HL-60 (cell line): ENCODE measurements around the gene FGF14.

ENCODE experiments used
- DNase-seq, 2 experiments: peaks; one replicate each; pipeline ENCODE4 v3.0.0-alpha.2; 2010 to 2020; ENCODE audit warnings: low read depth in 1 of 2, low spot score in 1 of 2
- H3K27ac ChIP-seq: fragments of 250-450 bp; sonication (Bioruptor Pico); replicated peaks from 2 replicates; pipeline ENCODE4 v1.5.1; 2020; ENCODE audit warnings: mild to moderate bottlenecking, moderate library complexity
- H3K27me3 ChIP-seq: fragments of 250-450 bp; sonication (Bioruptor Pico); 2 replicates; pipeline ENCODE4 v1.5.1; 2021; ENCODE audit warnings: mild to moderate bottlenecking, moderate library complexity; ENCODE audit not compliant: insufficient read depth, poor library complexity, severe bottlenecking
- H3K4me3 ChIP-seq: replicated peaks from 2 replicates; pipeline ENCODE4 v1.5.1; 2011; ENCODE audit warnings: mild to moderate bottlenecking, control low read depth, low read length; ENCODE audit not compliant: insufficient read depth
- GABPA ChIP-seq: IDR thresholded peaks from 2 replicates; pipeline ENCODE4 v1.6.1; 2012; ENCODE audit warnings: low read depth
- POLR2AphosphoS5 ChIP-seq: IDR thresholded peaks from 2 replicates; pipeline ENCODE4 v1.6.1; 2012; ENCODE audit warnings: low read depth
- REST ChIP-seq: IDR thresholded peaks from 2 replicates; pipeline ENCODE4 v1.6.1; 2012; ENCODE audit warnings: low read depth; ENCODE audit not compliant: insufficient replicate concordance
- SPI1 ChIP-seq: IDR thresholded peaks from 2 replicates; pipeline ENCODE4 v1.6.1; 2012; ENCODE audit warnings: low read depth, mild to moderate bottlenecking, borderline replicate concordance
- TF ChIP-seq, protein P1 (sequence below): IDR thresholded peaks from one replicate; pipeline ENCODE4 v1.5.1; 2011; ENCODE audit warnings: low read length, control low read depth, inconsistent platforms; ENCODE audit not compliant: insufficient read depth

The FGF14 gene

DNA sequence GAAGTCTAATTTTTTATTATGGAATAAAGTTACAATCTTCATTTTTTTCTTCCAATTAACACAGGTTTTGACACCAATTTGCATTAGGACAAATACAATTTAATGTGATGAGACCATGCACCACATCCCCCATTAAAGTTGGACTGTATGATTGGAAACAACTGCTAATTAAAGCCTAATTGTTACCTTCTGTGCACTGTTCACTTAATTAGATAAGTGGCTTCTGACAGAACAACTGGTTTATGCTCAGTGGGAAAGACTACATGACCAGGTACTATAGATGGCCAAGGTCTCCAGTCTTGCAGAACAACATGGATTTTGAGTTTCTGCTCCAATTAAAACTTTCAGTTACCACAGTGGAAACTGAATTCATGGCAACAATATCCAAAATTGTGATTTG lies 198.1 kb downstream of the FGF14 start:
- no peaks in the 10 kb centered on the region for H3K27me3 ChIP-seq
- DNase-seq = no peak
- H3K27ac ChIP-seq = no peak overlapping the region
- no peak for TF ChIP-seq REST
- TF ChIP-seq, protein P1, sequence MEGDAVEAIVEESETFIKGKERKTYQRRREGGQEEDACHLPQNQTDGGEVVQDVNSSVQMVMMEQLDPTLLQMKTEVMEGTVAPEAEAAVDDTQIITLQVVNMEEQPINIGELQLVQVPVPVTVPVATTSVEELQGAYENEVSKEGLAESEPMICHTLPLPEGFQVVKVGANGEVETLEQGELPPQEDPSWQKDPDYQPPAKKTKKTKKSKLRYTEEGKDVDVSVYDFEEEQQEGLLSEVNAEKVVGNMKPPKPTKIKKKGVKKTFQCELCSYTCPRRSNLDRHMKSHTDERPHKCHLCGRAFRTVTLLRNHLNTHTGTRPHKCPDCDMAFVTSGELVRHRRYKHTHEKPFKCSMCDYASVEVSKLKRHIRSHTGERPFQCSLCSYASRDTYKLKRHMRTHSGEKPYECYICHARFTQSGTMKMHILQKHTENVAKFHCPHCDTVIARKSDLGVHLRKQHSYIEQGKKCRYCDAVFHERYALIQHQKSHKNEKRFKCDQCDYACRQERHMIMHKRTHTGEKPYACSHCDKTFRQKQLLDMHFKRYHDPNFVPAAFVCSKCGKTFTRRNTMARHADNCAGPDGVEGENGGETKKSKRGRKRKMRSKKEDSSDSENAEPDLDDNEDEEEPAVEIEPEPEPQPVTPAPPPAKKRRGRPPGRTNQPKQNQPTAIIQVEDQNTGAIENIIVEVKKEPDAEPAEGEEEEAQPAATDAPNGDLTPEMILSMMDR = no peak
- no peak for TF ChIP-seq SPI1
- TF ChIP-seq GABPA = no peak
- TF ChIP-seq POLR2AphosphoS5 = no peak
- H3K4me3 ChIP-seq = no peak overlapping the region

DNA sequence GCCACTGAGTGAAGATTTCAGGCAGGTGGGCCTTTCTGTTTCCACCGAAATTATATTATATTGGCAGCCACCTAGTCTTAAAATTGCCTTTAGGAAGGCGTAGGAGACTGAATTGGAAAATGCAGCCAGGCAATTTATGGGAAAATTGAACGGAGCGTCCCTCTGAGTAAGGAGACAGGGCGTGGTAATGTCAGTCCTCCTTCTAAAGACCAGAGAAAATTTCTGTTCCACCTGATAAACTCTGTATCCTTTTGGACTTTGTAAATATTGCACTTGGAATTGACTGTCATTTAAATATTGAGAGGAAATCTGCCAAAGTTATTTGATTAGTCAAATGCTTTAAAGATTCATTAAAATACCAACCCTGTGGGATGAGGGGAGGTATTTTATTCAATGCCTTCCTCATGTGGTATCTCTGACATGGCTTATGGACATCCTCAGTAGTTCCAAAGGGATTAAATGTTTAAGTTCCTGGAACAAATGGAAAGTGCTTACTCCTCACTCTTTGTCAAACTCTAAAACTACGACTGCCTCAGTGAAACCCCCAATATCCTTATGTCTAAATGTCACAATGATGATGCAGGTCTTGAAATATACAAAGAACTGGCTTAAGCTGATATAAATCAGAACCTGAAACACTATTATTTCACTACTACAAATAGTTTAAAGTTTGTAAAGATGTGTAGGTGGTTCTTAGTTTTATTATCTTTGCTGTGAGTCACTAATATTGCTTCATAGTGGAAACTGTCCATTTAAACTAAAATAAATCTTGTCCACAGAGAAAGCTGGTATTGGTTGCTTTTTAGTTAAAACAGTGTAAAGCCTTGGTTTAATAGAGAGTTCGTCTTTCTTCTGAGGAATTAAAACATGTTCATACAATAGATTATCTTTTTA lies 203.2 kb downstream of the FGF14 start:
- TF ChIP-seq GABPA = no peak
- no peak for TF ChIP-seq REST
- TF ChIP-seq POLR2AphosphoS5 = no peak
- TF ChIP-seq SPI1 = no peak
- TF ChIP-seq, protein P1 = no peak
- H3K27ac ChIP-seq = no peak overlapping the region
- no peaks in the 10 kb centered on the region for H3K27me3 ChIP-seq
- H3K4me3 ChIP-seq = no peak overlapping the region
- no peak for DNase-seq

DNA sequence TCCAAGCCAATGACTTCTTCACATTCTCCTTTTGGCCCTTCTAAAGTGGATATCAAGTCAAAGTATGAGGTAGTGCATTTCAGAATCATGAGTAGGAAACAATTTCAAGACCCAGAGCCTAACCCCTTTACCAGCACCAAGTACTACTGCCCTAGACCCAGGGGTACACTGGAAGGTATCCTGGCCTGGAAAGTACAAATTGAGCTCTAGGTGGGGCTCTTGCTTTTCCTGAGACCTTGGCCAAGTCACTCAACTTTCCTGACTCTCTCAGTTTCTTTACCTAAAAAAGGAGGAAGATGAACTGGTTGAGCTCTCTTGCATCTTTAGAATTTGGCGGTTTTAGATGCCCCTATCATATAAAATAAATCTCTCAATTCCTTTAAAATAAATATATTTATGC lies 204.7 kb downstream of the FGF14 start:
- Histone ChIP-seq H3K27me3 (no peaks in the 10 kb centered on the region), H3K27ac (no peak overlapping the region), H3K4me3 (no peak overlapping the region)
- TF ChIP-seq SPI1 (no peak), GABPA (no peak), REST (no peak), POLR2AphosphoS5 (no peak)
- TF ChIP-seq, protein P1 = no peak
- peak in 1 of 2 experiments; percentile 14 for DNase-seq
